HepG2 (cell line): ENCODE measurements around the gene TNFAIP2.

Source experiments
- GATA4 ChIP-seq: sonication (generic); IDR thresholded peaks from 2 replicates; pipeline ENCODE4 v1.6.1; 2016; ENCODE audit warnings: antibody characterized with exemption, low read depth, borderline replicate concordance
- HOXA7 ChIP-seq: sonication (generic); formaldehyde crosslinking; IDR thresholded peaks from 2 replicates; pipeline ENCODE4 v1.8.1; 2022; ENCODE audit warnings: mild to moderate bottlenecking, missing genetic modification reagents, moderate library complexity
- KDM5B ChIP-seq: sonication (generic); formaldehyde crosslinking; IDR thresholded peaks from 2 replicates; pipeline ENCODE4 v1.4.0; 2020; ENCODE audit warnings: missing genetic modification reagents, mild to moderate bottlenecking, borderline replicate concordance
- MLXIP ChIP-seq: sonication (generic); formaldehyde crosslinking; IDR thresholded peaks from 2 replicates; pipeline ENCODE4 v1.9.0; 2021; ENCODE audit warnings: missing genetic modification reagents, borderline replicate concordance
- PCBP1 ChIP-seq: fragments of 200-400 bp; formaldehyde crosslinking; IDR thresholded peaks from 2 replicates; pipeline ENCODE4 v1.6.1; 2017; ENCODE audit warnings: mild to moderate bottlenecking, low read depth, low read length, borderline replicate concordance
- POLR2A ChIP-seq, 2 experiments: IDR thresholded peaks; 2 replicates each; pipeline ENCODE4 v1.6.1; 2011; ENCODE audit warnings: low read depth in 2 of 2, low read length in 2 of 2, mild to moderate bottlenecking in 1 of 2, moderate library complexity in 1 of 2; ENCODE audit not compliant: insufficient read depth in 1 of 2
- ZKSCAN1 ChIP-seq: fragments of 150-350 bp; IDR thresholded peaks from 2 replicates; pipeline ENCODE4 v1.6.1; 2014; ENCODE audit warnings: low read length
- ZNF274 ChIP-seq: sonication (generic); formaldehyde crosslinking; IDR thresholded peaks from 2 replicates; pipeline ENCODE4 v1.5.1; 2020; ENCODE audit warnings: mild to moderate bottlenecking, missing genetic modification reagents
- ZNF790 ChIP-seq: sonication (generic); formaldehyde crosslinking; IDR thresholded peaks from 2 replicates; pipeline ENCODE4 v1.8.0; 2022; ENCODE audit warnings: missing genetic modification reagents, mild to moderate bottlenecking, borderline replicate concordance

DNA sequence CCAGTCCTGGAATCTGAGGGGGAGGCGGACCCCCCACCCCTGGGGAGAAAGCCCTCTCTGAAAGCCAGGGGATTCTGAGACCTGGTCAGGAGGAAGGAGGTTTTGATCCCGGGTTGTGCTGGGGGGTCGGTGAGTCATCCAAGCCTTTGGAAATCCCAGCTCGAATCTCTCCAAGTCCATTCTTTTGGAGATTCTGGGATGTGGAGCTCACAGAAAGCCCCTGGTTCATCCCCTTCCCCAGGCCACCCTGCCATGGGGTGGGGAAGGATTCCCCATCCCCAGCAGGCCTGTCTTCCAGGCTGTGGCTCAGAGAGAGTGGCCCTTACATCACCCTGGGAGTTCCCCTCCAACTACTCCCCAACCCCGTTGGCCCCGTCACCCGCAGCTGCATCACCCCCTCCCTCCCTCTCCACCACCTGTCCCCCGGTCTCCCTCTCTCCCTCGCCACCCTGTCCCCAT is 14.5 kb upstream of the TNFAIP2 start:
- TF ChIP-seq KDM5B (CRISPR knock-in tag) (no peak), PCBP1 (no peak), ZNF790 (CRISPR knock-in tag) (no peak), GATA4 (no peak), ZNF274 (CRISPR knock-in tag) (no peak), HOXA7 (CRISPR knock-in tag) (no peak), MLXIP (CRISPR knock-in tag) (no peak), ZKSCAN1 (no peak), POLR2A (IDR thresholded peaks at IDR 0.05; ENCODE audit: insufficient read depth in 1 of 2, low read depth in 2 of 2, low read length in 2 of 2) (no peak)
